ENCODE data around the gene HEATR9.

HEATR9 gene

DNA sequence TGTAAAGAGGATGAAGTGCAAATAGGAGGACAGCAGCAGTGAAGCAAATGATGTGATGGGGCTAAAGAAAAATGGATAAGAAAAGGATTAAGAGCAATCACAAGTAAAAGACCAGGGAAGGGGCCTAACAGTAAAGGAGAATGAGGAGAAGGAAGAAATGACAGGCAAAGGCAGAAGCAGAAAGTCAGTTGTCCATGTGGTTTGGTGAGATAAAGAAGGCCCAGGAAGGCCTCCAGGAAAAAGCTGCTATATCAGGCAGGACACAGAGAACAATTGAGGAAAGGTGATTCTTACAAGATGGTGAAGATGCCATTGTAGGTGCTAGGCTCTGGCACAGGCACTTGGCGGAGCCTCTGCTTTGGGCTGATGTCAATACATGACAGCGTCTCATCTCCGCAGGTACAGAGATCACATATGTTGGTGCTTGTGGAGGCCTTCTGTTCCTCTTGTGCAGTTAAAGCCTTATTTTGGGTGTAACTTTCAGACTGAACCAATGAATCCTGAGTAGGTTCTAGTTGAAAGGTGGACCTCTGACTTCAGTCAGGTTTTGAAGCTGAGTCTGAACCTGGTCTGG lies 43.7 kb upstream of the HEATR9 start:
- TF ChIP-seq, protein P1, sequence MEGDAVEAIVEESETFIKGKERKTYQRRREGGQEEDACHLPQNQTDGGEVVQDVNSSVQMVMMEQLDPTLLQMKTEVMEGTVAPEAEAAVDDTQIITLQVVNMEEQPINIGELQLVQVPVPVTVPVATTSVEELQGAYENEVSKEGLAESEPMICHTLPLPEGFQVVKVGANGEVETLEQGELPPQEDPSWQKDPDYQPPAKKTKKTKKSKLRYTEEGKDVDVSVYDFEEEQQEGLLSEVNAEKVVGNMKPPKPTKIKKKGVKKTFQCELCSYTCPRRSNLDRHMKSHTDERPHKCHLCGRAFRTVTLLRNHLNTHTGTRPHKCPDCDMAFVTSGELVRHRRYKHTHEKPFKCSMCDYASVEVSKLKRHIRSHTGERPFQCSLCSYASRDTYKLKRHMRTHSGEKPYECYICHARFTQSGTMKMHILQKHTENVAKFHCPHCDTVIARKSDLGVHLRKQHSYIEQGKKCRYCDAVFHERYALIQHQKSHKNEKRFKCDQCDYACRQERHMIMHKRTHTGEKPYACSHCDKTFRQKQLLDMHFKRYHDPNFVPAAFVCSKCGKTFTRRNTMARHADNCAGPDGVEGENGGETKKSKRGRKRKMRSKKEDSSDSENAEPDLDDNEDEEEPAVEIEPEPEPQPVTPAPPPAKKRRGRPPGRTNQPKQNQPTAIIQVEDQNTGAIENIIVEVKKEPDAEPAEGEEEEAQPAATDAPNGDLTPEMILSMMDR (IDR thresholded peaks at IDR 0.05; ENCODE audit: control insufficient read depth, extremely low read depth, insufficient read depth) = no peak
- H3K4me3 ChIP-seq (ENCODE audit: low read depth, low read length) = no peak overlapping the region
- DNase-seq (ENCODE audit: low read depth) = no peak

DNA sequence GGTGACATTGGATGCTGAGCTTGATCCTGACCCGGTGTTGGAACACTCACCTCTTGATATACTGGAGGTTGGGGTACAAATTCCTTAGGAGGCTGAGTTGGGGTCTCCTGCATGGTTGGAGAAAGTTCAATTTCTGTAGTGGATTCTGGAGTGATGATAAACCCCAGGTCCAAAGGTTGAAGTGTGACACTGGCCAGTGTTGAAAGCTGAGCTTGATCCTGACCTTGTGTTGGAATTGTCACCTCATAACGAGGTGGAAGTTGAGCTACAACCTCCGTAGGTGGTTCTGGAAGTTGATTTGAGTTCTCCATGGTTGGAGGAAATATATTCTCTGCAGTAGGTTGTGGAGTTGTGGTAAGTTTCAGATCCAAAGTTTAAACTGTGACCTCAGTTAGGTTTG lies 40.7 kb upstream of the HEATR9 start:
- TF ChIP-seq, protein P1 (IDR thresholded peaks at IDR 0.05; ENCODE audit: control insufficient read depth, extremely low read depth, insufficient read depth) = no peak
- DNase-seq (ENCODE audit: low read depth) = no peak
- no peak overlapping the region for H3K4me3 ChIP-seq (ENCODE audit: low read depth, low read length)

DNA sequence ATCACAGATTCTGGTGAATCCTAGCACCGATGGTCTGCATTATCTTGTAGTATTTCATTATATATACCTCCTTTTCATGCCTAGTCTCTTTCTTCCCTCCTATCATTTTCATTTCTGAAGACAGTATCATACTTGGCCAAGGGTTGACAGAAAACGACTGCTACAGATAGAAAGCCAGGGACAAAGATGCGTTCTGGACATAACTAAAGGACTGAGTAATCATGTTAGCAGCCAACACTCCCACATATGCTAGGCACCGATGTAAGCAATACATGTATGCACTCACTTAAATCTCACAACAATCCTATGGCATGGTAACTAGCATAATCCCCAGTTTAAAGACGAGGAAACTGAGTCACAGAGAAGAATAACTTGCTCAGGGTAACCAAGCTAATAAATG lies 39.0 kb upstream of the HEATR9 start:
- TF ChIP-seq, protein P1 (IDR thresholded peaks at IDR 0.05; ENCODE audit: control insufficient read depth, extremely low read depth, insufficient read depth) = no peak
- H3K4me3 ChIP-seq (ENCODE audit: low read depth, low read length) = no peak overlapping the region

DNA sequence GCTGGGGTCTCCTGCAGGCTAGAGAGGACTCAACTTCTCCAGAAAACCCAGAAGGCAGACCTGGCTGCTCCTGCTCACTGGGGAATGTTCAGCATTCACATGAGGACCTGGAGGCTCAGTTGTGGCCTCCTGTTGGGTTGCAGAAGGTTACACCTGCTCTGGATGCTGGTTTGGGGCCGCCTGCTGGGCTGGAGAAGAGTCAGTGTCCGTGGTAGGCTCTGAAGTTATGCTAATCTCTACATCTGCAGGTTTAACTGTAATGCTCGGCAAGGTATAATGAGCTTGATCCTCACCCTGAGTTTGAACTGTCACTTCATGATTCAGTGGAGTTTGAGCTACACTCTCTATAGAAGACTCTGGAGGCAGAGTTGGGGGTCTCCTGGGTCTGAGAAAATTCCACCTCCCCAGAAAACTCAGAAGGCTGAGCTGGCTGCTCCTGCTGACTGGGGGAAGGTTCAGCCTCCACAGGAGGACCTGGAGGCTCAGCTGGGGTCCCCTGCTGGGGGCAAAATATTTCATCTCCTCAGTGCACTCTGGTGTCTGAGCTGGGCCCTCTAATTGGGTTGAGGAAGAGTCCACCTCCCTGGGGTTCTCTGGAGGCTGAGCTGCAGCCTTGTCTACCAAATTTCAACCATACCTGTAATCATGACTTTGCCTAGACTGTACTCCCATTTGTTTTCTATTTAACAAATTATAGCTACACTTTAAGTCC lies 38.4 kb upstream of the HEATR9 start:
- DNase-seq (ENCODE audit: low read depth) = no peak
- H3K4me3 ChIP-seq (ENCODE audit: low read depth, low read length) = no peak overlapping the region
- TF ChIP-seq, protein P1 (IDR thresholded peaks at IDR 0.05; ENCODE audit: control insufficient read depth, extremely low read depth, insufficient read depth) = no peak

More for the DNA sequence above, 39.0 kb upstream of the HEATR9 start:
- DNase-seq (ENCODE audit: low read depth) = no peak

DNA sequence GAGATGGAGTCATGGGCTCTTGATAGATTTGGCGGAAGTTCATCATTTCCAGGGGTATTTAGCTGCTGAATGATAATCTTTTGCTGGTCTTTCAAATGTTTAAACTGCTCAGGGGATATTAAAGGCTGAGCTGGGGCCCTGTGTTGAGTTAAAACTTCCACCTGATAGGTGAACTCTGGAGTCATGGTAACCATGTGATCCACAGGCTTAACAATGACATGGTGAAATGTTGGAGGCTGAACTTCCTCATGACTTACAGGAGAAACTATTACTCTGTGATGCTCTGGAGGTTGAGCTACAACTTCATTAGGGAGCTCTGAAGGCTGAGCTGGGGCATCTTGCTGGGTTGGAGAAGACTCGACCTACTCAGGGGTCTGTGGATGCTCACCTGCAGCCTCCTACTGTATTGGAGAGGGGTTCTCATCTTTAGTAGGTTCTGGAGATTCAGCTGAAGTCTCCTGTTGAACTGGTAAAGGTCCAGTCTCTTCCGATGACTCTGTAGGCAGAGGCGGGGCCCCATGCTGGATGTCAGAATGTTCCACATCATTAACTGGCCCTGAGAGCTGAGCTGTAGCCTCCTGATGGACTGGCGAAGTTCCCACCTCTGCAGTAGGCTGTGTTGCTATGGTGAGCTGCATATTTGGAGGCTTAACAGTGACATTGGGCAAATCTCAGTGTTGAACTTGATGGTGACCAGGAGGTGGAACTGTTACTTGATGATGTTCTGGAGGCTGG lies 37.7 kb upstream of the HEATR9 start:
- no peak for DNase-seq (ENCODE audit: low read depth)
- no peak overlapping the region for H3K4me3 ChIP-seq (ENCODE audit: low read depth, low read length)
- TF ChIP-seq, protein P1 (IDR thresholded peaks at IDR 0.05; ENCODE audit: control insufficient read depth, extremely low read depth, insufficient read depth) = no peak

DNA sequence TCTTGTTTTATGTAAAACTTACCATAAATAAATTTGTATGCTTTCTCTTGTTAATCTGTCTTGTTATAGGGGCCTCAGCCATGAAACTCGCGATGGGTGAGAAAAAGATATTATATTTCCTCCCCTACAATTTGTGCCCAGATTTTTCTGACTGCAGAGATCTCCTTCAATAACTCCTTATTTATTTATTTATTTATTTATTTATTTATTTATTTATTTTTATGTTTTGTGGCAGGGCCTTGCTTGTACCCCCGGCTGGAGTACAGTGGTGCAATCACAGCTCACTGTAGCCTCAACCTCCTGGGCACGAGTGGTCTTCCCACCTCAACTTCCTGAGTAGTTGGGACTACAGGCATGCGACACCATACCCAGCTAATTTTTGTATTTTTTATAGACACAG lies 34.8 kb upstream of the HEATR9 start:
- DNase-seq (ENCODE audit: low read depth) = no peak
- TF ChIP-seq, protein P1 (IDR thresholded peaks at IDR 0.05; ENCODE audit: control insufficient read depth, extremely low read depth, insufficient read depth) = no peak
- no peak overlapping the region for H3K4me3 ChIP-seq (ENCODE audit: low read depth, low read length)

Measured in LNCaP clone FGC (cell line).